B cell (primary cell): ENCODE results near the gene ANTXR2. TPM values are rescaled to one million over a fixed set of nuclear protein-coding genes. Genes with fewer than 3 reads are reported as not detected.

Source experiments
- ATAC-seq: fragments of 200-7000 bp; cut with Tn5 transposase; one replicate; pipeline ENCODE4 v1.10.0; 2021; ENCODE audit warnings: low read depth, mild to moderate bottlenecking, moderate number of reproducible peaks, moderate library complexity
- CTCF ChIA-PET: fragments of 350-600 bp; sonication (Branson Sonifier 250); formaldehyde crosslinking; loops from one replicate; lab custom pipeline; 2021; ENCODE audit warnings: antibody characterized with exemption, inconsistent platforms; lab: Charles Lee
- POLR2A ChIA-PET: fragments of 350-600 bp; sonication (Branson Sonifier 250); formaldehyde crosslinking; loops from one replicate; lab custom pipeline; 2021; ENCODE audit warnings: antibody characterized with exemption; lab: Charles Lee
- DNase-seq: peaks from one replicate; pipeline ENCODE4 v3.0.0; 2013
- H2AFZ ChIP-seq: 2 replicates; pipeline ENCODE4 v1.6.1; 2012; ENCODE audit warnings: mild to moderate bottlenecking, low read depth, low read length; ENCODE audit not compliant: insufficient read depth, poor library complexity, severe bottlenecking
- H3K27ac ChIP-seq, 2 donors: 1 replicate in 1 of 2; 2 replicates in 1 of 2; pipeline ENCODE4 v1.5.1; 2012 to 2013; ENCODE audit warnings: low read length in 2 of 2, mild to moderate bottlenecking in 2 of 2, moderate library complexity in 1 of 2
- H3K27me3 ChIP-seq, 4 experiments: fragments of 200-600 bp in 1 of 4; sonication (generic) in 1 of 4; replicated peaks in 1 of 4; 1 replicate in 2 of 4; 2 replicates in 2 of 4; pipeline versions ENCODE4 v1.6.1 to v1.7.0; 2013 to 2016; ENCODE audit warnings: low read length in 3 of 4, mild to moderate bottlenecking in 2 of 4, mixed read lengths in 1 of 4, moderate library complexity in 1 of 4; ENCODE audit not compliant: insufficient read depth in 4 of 4, control insufficient read depth in 3 of 4; ENCODE audit errors: control extremely low read depth in 1 of 4
- H3K36me3 ChIP-seq, 2 experiments: replicated peaks in 1 of 2; 1 replicate in 1 of 2; 2 replicates in 1 of 2; pipeline versions ENCODE4 v1.6.1 to v1.7.1; 2013; ENCODE audit warnings: low read length in 1 of 2; ENCODE audit not compliant: insufficient read depth in 2 of 2, control insufficient read depth in 1 of 2; ENCODE audit errors: control extremely low read depth in 1 of 2, extremely low read depth in 1 of 2
- H3K4me1 ChIP-seq, 2 donors: fragments of 200-600 bp in 1 of 2; sonication (generic) in 1 of 2; 1 replicate in 1 of 2; 2 replicates in 1 of 2; pipeline versions ENCODE4 v1.5.1 to v1.6.1; 2013 to 2017; ENCODE audit warnings: low read length in 2 of 2; ENCODE audit not compliant: control insufficient read depth in 2 of 2, insufficient read depth in 2 of 2
- H3K4me2 ChIP-seq: replicated peaks from 2 replicates; pipeline ENCODE3; 2012; ENCODE audit warnings: mild to moderate bottlenecking, low read depth, low read length; ENCODE audit not compliant: poor library complexity, severe bottlenecking
- H3K4me3 ChIP-seq, 5 experiments: fragments of 200-600 bp in 1 of 5; sonication (generic) in 1 of 5; 1 replicate in 3 of 5; 2 replicates in 2 of 5; pipeline versions ENCODE4 v1.5.1 to v1.7.0; 2011 to 2016; ENCODE audit warnings: low read length in 4 of 5, mild to moderate bottlenecking in 4 of 5, low read depth in 2 of 5, control low read depth in 1 of 5, moderate library complexity in 1 of 5; ENCODE audit not compliant: insufficient read depth in 1 of 5; ENCODE audit errors: control extremely low read depth in 1 of 5, extremely low read depth in 1 of 5
- H3K79me2 ChIP-seq: fragments of 200-600 bp; sonication (generic); one replicate; pipeline ENCODE4 v1.6.0; 2016; ENCODE audit warnings: low read length; ENCODE audit not compliant: control insufficient read depth, insufficient read depth
- H3K9ac ChIP-seq: fragments of 200-600 bp; sonication (generic); 2 replicates; pipeline ENCODE4 v1.6.1; 2017; ENCODE audit warnings: mild to moderate bottlenecking, low read length, moderate library complexity
- H3K9me3 ChIP-seq, 3 donors: one replicate each; pipeline versions ENCODE4 v1.6.1 to v1.7.1; 2013; ENCODE audit warnings: low read length in 2 of 3; ENCODE audit not compliant: control insufficient read depth in 2 of 3, insufficient read depth in 1 of 3; ENCODE audit errors: control extremely low read depth in 1 of 3
- H4K20me1 ChIP-seq: 2 replicates; pipeline ENCODE4 v1.6.0; 2012; ENCODE audit warnings: mild to moderate bottlenecking, low read length; ENCODE audit not compliant: insufficient read depth, control insufficient read depth, poor library complexity, severe bottlenecking
- H3K27ac Mint-ChIP-seq: one replicate; pipeline ENCODE4 v1.8.0; 2021; ENCODE audit warnings: mixed read lengths
- H3K27me3 Mint-ChIP-seq: one replicate; pipeline ENCODE4 v1.8.0; 2021; ENCODE audit warnings: mixed read lengths
- H3K4me1 Mint-ChIP-seq: one replicate; pipeline ENCODE4 v1.8.0; 2021; ENCODE audit warnings: mixed read lengths
- H3K4me3 Mint-ChIP-seq: one replicate; pipeline ENCODE4 v1.8.0; 2021; ENCODE audit warnings: mixed read lengths
- H3K9me3 Mint-ChIP-seq: one replicate; pipeline ENCODE4 v1.8.0; 2022; ENCODE audit warnings: mixed read lengths; ENCODE audit not compliant: insufficient read depth
- EZH2 ChIP-seq: IDR thresholded peaks from 2 replicates; pipeline ENCODE4 v1.6.1; 2012; ENCODE audit warnings: borderline replicate concordance, low read depth, mild to moderate bottlenecking, moderate library complexity, low read length; ENCODE audit not compliant: insufficient read depth, poor library complexity, severe bottlenecking
- WGBS: methylation state at CpG from one replicate; pipeline ENCODE4 v1.1.5; 2013; ENCODE audit warnings: missing lambda C conversion rate; ENCODE audit not compliant: insufficient coverage; 5-methylcytosine and 5-hydroxymethylcytosine counted together
- intact Hi-C: fragments of 100-400 bp; cut with micrococcal nuclease; formaldehyde crosslinking; loops from one replicate; pipeline ENCODE4 v1.10.0; 2022
- polyA plus RNA-seq: library from polyadenylated mRNA; depleted of rRNA; stranded (reverse); fragments of >200 nt; gene quantifications from 2 replicates; pipeline ENCODE4 v1.2.3, GENCODE V29; 2012
- total RNA-seq, 2 donors: library from RNA; stranded (reverse); fragments of 120-200 nt in 1 of 2; gene quantifications; 1 replicate in 1 of 2; 2 replicates in 1 of 2; pipeline versions ENCODE4 v1.2.3 to v1.2.4, GENCODE V29; 2013 to 2022
- TF ChIP-seq, protein P1 (sequence below): fragments of 200-600 bp; IDR thresholded peaks from one replicate; pipeline ENCODE4 v1.8.0; 2022; ENCODE audit warnings: antibody characterized with exemption, mild to moderate bottlenecking

Gene ANTXR2
- total and polyA plus RNA-seq, 2 donors (not counting 1 experiment from before 2014, with no cell fraction given): 10.6 to 63.0 TPM

DNA sequence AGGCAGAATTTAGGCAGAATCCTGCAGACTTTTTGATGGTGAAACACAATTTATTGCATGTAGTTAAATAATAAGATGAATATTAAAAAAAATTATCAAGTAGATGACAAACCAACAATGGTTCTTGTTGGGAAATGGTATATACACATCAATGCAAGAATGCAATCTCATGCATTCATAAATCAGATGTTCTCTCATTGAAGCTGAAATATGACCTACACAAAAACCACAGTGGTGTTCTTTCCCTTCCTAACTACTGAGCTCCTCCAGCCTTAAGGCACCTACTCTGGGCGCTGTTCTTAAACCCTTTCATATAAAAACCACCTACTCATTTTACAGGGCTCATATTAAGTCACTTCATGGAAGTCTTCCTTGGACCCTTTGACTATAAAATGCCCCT, 64.1 kb downstream of the ANTXR2 start:
- H3K4me1 ChIP-seq: no peaks in the 10 kb centered on the region
- no CpG with 5 or more reads among the region's 1 CpG for WGBS
- no peak overlapping the region for H3K27ac ChIP-seq
- H3K79me2 ChIP-seq: peaks cover 5% of the 10 kb centered on the region
- Mint-ChIP-seq H3K9me3 (peaks cover 5% of the 10 kb centered on the region), H3K4me3 (no peak overlapping the region), H3K27me3 (no peaks in the 10 kb centered on the region), H3K27ac (no peak overlapping the region), H3K4me1 (peaks cover 20% of the 10 kb centered on the region)
- no peak for TF ChIP-seq EZH2
- TF ChIP-seq, protein P1, sequence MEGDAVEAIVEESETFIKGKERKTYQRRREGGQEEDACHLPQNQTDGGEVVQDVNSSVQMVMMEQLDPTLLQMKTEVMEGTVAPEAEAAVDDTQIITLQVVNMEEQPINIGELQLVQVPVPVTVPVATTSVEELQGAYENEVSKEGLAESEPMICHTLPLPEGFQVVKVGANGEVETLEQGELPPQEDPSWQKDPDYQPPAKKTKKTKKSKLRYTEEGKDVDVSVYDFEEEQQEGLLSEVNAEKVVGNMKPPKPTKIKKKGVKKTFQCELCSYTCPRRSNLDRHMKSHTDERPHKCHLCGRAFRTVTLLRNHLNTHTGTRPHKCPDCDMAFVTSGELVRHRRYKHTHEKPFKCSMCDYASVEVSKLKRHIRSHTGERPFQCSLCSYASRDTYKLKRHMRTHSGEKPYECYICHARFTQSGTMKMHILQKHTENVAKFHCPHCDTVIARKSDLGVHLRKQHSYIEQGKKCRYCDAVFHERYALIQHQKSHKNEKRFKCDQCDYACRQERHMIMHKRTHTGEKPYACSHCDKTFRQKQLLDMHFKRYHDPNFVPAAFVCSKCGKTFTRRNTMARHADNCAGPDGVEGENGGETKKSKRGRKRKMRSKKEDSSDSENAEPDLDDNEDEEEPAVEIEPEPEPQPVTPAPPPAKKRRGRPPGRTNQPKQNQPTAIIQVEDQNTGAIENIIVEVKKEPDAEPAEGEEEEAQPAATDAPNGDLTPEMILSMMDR: no peak
- no peaks in the 10 kb centered on the region for H3K27me3 ChIP-seq
- intact Hi-C loops: no loop called here
- ATAC-seq: no peak
- no peak for DNase-seq
- POLR2A ChIA-PET: no interaction called here
- CTCF ChIA-PET: no interaction called here
- H3K9ac ChIP-seq: no peak overlapping the region
- H4K20me1 ChIP-seq: no peaks in the 10 kb centered on the region
- no peak overlapping the region for H3K4me2 ChIP-seq
- no peak overlapping the region for H3K4me3 ChIP-seq
- H3K36me3 ChIP-seq: peaks cover 34 to 43% of the 10 kb centered on the region in 2 experiments
- H2AFZ ChIP-seq: no peak overlapping the region
- peaks cover 0 to 7% (median 3%) of the 10 kb centered on the region in 3 donors for H3K9me3 ChIP-seq

DNA sequence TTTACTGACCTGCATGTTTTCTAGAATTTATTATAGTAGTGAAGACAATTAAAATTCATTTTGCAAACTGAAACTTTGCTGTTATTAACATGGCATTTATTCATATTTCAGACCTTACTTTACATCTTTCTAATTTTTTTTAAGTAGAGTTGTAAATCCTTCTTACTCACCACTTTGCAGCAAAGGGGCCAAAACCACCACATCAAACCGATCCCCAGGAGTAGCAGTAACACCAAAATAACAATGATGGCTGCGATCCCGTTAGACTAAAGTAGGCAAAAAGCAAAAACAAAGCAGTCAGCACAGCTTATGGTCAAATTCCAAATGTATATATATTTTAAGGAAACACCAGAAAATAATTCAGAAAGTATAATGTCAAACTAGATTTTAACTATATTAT, 64.7 kb downstream of the ANTXR2 start:
- H3K4me1 Mint-ChIP-seq: peaks cover 20% of the 10 kb centered on the region
- no peak overlapping the region for H3K27ac ChIP-seq

More for the DNA sequence above, 64.7 kb downstream of the ANTXR2 start:
- H4K20me1 ChIP-seq: no peaks in the 10 kb centered on the region
- TF ChIP-seq EZH2: no peak
- TF ChIP-seq, protein P1: no peak
- H3K9me3 ChIP-seq: peaks cover 0 to 7% (median 3%) of the 10 kb centered on the region in 3 donors
- H2AFZ ChIP-seq: no peak overlapping the region
- Mint-ChIP-seq H3K4me3 (no peak overlapping the region), H3K9me3 (peaks cover 5% of the 10 kb centered on the region), H3K27me3 (no peaks in the 10 kb centered on the region), H3K27ac (no peak overlapping the region)
- no peak overlapping the region for H3K9ac ChIP-seq
- ChIA-PET CTCF (no interaction called here), POLR2A (no interaction called here)
- H3K4me2 ChIP-seq: no peak overlapping the region
- peaks cover 5% of the 10 kb centered on the region for H3K79me2 ChIP-seq
- H3K36me3 ChIP-seq: peaks cover 28 to 42% of the 10 kb centered on the region in 2 experiments
- no peaks in the 10 kb centered on the region for H3K4me1 ChIP-seq
- intact Hi-C loops: no loop called here
- no peak for DNase-seq
- WGBS: no CpG with 5 or more reads among the region's 3 CpGs
- H3K27me3 ChIP-seq: no peaks in the 10 kb centered on the region
- no peak overlapping the region for H3K4me3 ChIP-seq
- no peak for ATAC-seq
